ENCODE measurements around the gene POLN. TPM values are rescaled to one million over a fixed set of nuclear protein-coding genes. Genes with fewer than 3 reads are reported as not detected.

POLN gene
- polyA plus RNA-seq, 3 donors, result 2.8 to 14.7 (median 5.7) TPM

DNA sequence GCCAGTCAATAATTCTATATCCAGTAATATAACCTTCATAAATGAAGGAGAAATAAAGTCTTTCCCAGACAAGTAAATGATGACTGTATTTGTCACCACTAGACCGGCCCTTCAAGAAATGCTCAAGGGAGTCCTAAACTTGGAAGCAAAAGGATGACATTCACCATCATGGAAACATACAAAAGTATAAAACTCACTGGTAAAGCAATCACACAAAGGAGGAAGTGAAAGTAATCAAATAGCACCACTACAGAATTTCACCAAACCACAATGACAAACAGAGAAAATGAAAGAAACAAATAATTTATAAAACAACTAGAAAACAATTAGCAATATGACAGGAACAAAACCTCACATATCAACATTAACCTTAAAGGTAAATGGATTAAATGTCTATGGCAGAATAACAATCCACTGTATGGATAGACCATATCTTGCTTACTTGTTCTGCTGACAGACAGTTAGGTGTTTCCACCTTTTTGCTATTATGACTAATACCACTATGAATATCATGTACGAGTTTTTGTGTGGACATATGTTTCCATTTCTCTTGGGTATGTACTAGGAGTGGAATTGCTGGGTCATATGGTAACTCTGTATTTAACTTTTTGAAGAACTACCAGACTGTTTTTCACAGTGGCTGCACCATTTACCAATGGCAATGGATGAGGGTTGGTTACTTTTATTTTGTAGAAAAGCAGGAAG lies 137.9 kb downstream of the POLN start:
- no peak overlapping the region for H3K27ac ChIP-seq (ENCODE audit: low read depth, low read length)
- 85 to 95% (median 90%) methylated on average over 2 of the region's 2 CpGs for WGBS, 3 donors

DNA sequence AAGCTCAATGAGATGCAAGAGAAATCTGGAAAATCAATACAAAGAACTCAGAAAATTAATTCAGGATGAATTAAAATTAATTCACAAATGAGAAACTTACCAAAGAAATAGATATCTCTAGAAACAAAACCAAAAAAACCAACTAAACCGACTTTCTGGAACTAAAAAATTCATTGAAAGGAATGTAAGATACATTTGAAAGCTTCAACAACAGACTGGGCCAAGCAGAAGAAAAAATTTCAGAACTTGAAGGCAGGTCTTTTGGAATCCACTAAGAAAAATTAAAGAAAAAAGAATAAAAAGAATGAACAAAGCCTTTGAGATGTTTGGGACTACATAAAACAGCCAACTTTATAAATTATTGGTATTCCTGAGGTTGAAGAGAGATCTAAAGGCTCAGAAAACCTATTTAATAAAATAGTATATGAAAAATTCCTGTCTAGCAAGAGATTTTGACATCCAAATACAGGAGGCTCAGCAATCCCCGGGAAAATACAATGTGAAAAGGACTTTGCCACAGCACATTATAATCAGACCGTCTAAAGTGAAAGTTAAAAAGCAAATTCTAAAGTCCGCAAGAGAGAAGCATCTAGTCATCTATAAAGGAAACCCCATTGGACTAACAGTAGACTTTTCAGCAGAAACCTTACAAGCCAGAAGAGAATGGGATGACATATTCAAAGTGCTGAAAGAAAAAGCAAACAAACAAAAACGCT lies 138.6 kb downstream of the POLN start:
- WGBS, 3 donors, result 90 to 91% (median 90%) methylated on average over 5 of the region's 5 CpGs
- H3K27ac ChIP-seq (ENCODE audit: low read depth, low read length), result no peak overlapping the region

DNA sequence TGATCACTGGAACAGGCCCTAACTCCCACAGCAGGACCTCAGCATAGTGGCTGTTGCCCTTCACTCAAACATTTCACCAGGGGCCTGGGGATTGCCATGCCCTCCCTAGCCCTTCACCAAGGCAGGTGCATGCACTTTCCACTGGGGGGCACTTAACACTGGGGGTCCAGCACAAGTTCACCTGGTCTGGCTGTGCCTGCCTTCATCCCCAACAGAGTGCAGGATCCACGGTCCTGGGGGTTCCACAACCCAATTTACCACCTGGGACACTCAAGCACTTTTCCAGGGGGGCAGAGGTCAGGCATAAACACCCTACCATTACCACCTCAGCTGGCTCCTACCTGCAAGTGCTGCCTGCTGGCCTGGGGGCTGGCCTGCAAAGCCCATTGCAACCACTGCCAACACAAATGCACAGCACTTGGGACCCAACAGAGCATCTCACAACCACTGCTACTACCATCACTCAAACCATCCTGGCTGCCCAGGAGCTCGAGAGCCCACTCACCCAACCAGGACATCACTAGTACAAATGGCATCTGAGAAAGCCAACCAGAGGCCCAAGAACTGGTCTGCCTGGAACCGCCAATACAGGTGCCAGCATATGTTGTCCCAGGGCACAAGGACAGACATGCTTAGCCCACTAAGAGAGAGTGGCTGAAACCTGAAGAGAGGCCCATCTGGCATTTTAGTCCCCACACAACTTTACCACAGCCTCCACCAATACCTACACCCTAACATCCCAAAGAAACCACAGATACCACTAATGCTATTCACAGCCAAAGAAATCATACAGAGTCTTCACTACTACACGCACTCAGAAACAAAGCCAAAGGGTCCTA lies 139.7 kb downstream of the POLN start:
- H3K27ac ChIP-seq (ENCODE audit: low read depth, low read length), result no peak overlapping the region
- 87 to 92% (median 91%) methylated on average over 4 of the region's 4 CpGs for WGBS, 3 donors

DNA sequence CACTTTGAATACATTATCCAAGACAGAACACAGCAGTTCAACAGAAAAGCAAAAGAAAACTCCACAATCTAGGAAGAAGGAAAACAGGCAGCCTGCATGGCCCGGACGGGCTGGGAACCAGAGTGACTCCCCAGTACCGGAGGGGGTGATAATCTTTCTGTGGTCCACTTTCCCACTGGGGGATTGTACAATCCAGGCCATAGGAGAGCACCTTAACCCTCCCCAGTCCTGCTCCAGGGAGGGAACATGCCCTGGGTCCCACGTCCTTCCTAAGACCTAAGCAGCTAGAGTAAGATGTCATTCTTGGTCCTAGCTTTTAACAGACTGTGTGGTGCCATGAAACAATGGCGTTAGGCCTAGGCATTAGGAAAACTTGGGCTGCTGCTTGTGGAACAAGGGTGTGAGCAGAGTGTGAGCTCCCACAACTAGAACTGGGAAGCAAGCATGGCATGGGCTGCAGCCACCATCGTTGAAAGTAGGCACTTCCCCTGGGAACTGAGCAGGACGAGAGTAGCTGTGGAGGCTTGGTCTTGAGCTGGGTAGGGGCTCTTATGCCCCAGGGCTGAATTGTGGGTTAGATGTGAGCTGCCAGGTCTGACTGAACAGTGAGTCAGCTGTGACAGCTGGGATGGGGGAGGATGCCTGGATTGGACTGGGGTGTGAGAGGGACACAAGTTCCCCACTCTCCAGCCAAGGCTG lies 140.4 kb downstream of the POLN start:
- H3K27ac ChIP-seq (ENCODE audit: low read depth, low read length), result no peak overlapping the region
- 89 to 91% (median 90%) methylated on average over 7 of the region's 7 CpGs for WGBS, 3 donors

DNA sequence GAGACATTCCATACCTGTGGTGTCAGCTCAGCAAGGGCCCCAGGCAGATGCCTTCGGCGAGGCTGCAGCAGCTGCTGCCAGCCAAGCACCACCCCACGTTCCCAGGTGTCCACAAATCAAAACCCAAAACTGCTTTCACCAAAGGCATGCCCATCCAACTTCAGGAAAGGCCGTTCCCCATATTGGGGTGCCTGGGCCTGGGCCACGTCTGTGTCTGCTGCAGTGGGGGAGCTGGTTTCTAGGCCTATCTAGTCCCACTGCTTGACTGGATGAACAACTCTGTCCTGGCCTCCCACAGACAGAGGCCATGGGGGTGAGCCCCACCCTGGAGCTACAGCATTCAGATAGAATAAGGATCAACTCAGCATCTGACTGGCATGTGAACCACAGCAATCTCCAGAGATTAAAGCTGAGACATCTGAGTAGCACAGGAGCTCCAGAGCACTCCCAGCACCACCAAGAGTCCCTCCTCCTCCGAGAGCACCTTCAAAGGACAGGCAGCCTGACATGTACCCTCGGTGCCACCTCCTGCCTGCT lies 145.8 kb downstream of the POLN start:
- WGBS, 3 donors, result 85 to 86% (median 85%) methylated on average over 7 of the region's 7 CpGs
- H3K27ac ChIP-seq (ENCODE audit: low read depth, low read length), result no peak overlapping the region

DNA sequence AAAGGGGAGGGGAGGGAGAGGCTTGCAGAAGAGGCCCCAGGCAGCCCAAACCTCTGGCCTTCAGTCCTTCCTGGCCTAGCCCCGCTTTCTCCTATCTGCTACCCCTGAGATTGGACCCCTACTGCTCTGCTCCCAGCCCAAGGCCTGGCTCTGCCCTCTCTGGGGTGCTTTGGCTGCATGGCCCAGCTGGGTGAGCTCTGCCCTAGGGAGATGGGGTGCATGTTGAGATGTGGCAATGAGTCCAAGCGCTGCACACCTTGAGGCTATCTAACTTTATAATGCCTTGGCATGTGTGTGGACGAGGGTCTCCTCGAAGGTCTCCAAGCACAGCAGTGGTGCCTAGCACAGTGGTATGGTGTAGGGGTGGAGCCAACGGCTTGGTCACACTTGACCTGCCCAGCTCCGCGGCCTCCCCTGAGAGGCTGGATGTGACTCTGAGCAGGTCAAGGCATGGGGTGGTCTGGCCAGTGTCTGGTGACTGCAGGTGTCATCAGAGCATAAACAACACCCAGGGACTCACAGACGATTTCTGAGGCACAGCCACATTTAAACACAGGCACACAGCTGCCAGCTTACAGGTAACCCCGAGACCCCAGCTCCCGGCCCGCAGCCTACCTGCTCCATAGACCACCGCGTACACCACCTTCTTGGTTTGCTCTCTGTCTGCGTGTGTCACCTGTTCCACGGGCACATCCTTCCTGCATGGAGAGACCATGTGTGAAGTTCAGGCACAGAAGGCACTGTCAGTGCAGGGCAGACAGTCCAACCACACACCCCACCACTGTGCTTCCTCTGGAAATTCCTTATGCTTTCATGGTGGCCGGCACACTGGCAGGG lies 146.5 kb downstream of the POLN start:
- no peak overlapping the region for H3K27ac ChIP-seq (ENCODE audit: low read depth, low read length)
- WGBS, 3 donors, result 92 to 94% (median 93%) methylated on average over 16 of the region's 16 CpGs

DNA sequence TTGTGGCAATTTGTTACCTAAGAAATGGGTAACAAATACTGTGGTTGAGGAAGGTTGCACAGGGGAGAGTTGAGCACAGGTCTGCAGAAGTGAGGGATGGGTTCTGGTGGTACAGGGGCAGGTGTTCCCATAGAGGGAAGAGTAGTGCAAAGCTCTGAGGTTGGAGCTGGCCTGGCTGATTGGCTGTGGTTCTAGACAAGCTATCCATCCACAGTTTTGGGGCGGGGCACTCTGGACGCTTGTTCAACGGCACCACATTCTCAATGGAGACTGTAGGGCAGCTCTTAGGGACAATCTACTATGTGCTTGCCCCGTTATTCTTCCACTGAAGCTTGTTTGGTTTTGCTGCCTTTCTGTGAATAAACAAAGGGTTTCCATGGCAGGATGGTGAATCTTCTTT lies 147.4 kb downstream of the POLN start:
- H3K27ac ChIP-seq (ENCODE audit: low read depth, low read length), result no peak overlapping the region
- 91 to 95% (median 91%) methylated on average over 4 of the region's 4 CpGs for WGBS, 3 donors

DNA sequence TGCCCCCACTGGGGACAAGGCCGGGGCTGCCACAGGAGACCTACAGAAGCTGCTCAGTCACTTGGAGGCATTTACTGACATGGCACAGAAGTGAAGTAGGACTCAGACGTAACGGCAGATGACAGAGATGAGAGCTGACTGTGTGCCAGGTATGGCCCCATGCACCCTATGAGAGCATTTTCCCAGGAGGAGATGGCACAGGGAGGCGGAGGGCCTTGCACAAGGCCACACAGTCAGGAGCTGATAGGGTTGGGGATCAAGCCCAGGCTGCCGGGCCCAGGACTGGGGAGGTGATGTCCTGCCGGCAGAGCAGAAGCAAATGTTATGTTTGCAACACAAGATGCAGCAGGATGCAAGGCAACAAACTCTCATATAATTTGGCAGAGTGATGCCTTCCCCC lies 148.7 kb downstream of the POLN start:
- H3K27ac ChIP-seq (ENCODE audit: low read depth, low read length), result no peak overlapping the region

DNA sequence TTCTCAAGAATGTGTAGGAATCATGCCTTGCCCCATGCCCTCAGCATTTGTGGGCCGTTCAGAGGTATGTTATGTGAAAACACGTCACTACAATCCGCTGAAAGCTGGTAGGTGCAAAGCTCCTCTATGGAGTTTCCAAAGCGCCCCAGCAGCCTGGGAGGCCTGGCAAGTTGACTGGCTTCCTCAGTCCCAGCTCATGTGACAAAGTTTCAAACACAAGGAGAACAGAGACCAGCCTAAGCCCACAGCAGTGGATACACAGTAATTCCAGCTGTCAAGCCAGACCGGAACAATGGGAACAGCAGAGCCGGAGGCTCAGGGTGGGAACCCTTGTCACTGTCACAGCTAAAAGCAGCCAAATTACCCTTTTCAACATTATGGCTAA lies 149.3 kb downstream of the POLN start:
- H3K27ac ChIP-seq (ENCODE audit: low read depth, low read length), result no peak overlapping the region
- 91 to 94% (median 94%) methylated on average over 6 of the region's 6 CpGs for WGBS, 3 donors

More for the DNA sequence above, 148.7 kb downstream of the POLN start:
- WGBS, 3 donors, result 86 to 91% (median 91%) methylated on average over 6 of the region's 6 CpGs

DNA sequence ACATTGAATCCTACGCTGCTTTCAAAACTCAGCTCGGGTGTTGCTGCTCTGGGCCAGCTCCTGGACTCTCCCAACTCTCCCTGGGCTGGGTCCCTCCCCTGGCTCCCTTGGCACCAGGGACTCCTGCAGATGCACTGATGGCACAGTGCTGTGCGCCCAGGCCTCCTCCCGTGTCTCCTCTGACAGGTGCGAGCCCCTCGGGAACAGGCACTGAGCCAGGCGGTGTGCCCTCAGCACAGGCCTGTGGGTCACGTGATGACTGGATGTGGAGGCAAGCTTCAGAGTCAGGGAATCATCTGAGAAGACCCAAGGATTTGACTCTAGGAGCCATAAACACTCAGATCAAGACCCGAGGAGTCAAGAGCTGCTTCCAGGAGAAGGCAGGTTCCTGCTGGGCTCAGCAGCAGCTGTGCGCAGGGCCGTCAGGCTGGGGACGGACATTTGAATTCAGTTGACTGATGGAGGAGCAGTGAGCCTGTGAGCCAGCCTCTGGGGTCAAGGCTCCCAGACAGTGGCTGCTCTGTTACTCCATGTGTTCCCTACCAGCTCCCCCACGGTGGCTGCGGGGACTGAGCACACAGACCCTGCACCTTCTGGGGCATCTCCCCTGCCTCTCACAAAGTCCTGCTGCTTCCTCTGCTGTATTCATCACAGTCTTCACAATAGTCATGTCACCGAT lies 149.8 kb downstream of the POLN start:
- no peak overlapping the region for H3K27ac ChIP-seq (ENCODE audit: low read depth, low read length)
- 88 to 92% (median 89%) methylated on average over 15 of the region's 15 CpGs for WGBS, 3 donors

DNA sequence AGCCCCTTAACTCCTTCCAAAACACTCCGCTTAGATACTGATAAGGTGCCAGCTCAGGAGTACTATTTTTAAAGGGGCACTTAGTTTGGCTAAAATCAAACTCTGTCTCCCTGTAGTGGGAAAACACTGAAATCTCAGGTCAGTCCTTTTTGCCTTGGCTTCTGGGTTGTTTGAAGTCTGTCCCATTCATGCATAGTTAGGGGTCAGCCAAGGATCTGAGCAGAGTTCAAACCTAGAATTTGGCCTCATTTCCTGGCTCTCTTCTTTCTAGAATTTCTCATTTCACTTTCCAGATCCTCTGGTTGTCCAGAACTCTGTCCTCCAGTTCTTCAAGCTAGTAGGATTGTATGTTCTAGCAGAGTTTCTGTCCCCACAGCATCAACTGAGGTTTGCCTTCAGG lies 151.3 kb downstream of the POLN start:
- H3K27ac ChIP-seq (ENCODE audit: low read depth, low read length), result no peak overlapping the region
- WGBS, 3 donors, result 82 to 96% (median 92%) methylated on average over 1 of the region's 1 CpG

DNA sequence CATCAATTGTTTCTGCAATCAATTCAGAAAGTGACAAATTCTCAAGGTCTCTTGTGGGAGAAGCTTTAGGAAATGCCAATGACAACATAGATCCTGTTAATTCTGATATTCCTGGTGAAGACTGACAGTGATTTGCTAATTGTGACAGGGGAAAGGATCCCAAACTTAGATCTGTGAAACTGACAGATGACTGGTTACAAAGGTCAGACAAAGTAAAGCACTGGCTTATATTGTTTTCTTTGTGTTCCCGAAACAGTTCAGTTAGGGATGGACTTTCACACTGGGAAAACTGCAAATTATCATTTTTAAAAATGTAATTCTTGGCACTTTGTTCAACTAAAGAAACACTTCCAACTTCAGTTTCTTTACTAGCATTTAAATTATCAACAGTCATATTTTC lies 152.7 kb downstream of the POLN start:
- no peak overlapping the region for H3K27ac ChIP-seq (ENCODE audit: low read depth, low read length)
- WGBS, 3 donors, result 36 to 61% (median 60%) methylated on average over 1 of the region's 1 CpG

DNA sequence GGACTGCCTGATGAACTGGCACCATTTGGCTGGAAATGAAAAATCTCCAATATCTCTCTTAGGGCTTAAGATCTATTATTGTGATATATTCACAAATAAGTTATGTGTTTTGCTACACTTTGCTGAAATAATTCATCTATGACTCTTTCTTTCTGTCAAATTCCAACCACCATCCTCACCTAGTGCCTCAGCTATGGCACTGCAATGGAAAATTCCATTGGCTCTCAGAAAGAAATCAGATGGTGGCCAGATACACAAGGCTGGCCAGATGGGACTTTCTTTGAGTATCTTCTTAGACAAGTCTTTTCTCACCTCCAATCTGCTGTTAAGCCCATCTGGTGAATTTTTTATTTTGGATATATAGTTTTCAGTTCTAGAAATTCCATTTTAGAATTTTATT lies 154.8 kb downstream of the POLN start:
- no peak overlapping the region for H3K27ac ChIP-seq (ENCODE audit: low read depth, low read length)

DNA sequence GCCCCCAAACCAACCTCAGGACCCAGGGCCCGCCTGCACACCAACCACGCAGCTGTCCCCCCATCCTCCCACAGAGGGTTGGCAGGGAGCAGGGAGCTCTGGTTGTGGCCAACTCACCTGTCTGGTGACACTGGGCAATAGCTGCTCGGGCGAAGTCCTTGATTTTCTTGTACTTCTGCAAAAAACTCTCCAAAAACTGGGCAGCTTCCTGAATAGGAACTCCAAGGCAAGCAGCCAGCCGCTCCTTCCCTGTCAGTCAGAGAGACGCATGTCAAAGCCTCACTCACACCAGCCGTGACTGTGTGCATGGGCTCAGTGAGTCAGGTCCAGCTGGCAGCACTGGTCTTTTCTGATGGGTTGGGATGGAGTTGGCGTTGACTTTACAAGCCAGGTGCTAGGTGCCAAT lies 156.4 kb downstream of the POLN start:
- H3K27ac ChIP-seq (ENCODE audit: low read depth, low read length), result no peak overlapping the region
- WGBS, 3 donors, result 75 to 96% (median 94%) methylated on average over 8 of the region's 8 CpGs

DNA sequence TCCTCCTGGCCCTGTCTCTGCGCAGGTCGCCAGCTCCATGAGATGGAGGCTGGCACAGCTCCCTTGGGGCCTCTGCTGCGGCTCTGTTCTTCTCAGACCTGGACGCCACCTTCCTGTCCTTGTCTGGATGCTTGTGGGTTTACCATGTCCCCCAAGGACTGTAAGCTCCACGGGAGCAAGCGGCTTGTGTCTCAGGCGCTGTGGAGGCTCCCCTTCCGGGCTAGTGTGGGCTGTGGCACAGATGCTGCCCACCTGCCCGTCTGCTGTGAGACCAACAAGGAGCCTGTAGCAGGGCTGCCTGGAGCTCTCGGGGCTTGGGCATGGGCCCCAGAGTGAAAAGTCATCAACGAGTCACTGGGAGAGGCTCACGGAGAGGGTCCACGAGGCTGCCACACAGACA lies 157.6 kb downstream of the POLN start:
- 87 to 94% (median 89%) methylated on average over 13 of the region's 13 CpGs for WGBS, 3 donors
- H3K27ac ChIP-seq (ENCODE audit: low read depth, low read length), result no peak overlapping the region

DNA sequence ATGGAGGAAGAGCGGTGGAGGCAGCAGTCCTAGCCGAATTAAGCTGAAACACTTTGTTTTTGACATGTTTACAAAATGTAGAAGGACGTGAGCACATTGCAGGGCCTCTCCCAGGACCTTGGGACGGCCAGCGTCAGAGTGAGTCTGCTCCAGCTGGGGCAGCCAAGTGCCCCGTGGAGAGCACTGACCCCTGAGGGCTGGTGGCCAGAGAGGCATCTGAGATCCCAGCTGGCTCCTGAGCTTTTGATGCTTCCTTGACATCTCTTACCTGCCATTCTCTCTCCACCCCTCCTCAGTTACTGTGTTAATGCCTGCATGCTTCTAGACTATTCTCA lies 158.1 kb downstream of the POLN start:
- H3K27ac ChIP-seq (ENCODE audit: low read depth, low read length), result no peak overlapping the region
- 74 to 84% (median 83%) methylated on average over 6 of the region's 6 CpGs for WGBS, 3 donors

DNA sequence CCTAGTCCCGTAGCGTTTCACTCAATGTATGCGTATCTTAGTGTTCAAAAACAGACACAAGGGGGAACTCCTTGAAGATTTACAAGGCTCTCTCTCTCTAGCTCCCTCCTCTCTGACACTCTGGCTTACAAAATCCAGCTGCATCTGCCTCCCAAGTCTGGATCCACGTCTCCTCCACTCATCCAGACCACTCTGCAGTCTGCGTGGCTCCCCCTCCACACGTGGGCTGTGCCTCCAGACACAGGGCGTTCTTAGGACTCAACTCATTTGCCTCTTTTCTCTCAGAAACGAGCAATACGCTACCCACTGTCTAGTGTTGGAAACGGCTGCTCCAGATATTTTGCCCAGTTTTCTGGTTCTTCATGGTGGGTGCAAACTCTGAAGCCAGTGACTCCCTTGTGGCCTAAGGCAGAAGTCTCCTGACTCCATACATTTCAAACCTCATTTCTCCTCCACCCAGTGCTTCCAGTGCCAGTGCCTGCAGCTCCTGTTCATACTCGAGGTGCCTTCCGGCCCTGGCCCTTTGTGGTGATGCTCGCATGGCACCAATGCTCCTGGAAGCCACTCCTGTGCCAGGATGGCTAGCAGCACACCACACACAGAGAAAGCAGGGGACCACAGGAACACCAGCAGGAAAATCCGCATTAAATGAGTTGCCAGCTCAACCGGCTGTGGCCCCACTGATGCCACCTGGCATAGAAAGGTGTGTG lies 158.7 kb downstream of the POLN start:
- 72 to 85% (median 81%) methylated on average over 15 of the region's 15 CpGs for WGBS, 3 donors
- no peak overlapping the region for H3K27ac ChIP-seq (ENCODE audit: low read depth, low read length)

Measured in adipose tissue (tissue), 3 donors.